Glomerular endothelial cell (primary cell): Measurements from ENCODE around the gene SLAMF8. TPM values are rescaled to one million over a fixed set of nuclear protein-coding genes. Genes with fewer than 3 reads are reported as not detected.

Experiments
- DNase-seq: peaks from one replicate; pipeline ENCODE4 v3.0.0-alpha.2; 2011; ENCODE audit warnings: low read depth, low spot score; ENCODE audit errors: extremely low read depth
- total RNA-seq: library from RNA; depleted of rRNA; stranded (reverse); fragments of >200 nt; gene quantifications from 2 replicates; pipeline ENCODE4 v1.2.3, GENCODE V29; 2015

The SLAMF8 gene
- total RNA-seq, 1 donor from 2014 or later: not detected

- no peak for DNase-seq
Observed at GRCh38 chr1:159845751-159846629, 19.3 kb downstream of the SLAMF8 start.

- no peak for DNase-seq
Observed at GRCh38 chr1:159847231-159847630, 20.6 kb downstream of the SLAMF8 start.

- no peak for DNase-seq
Observed at GRCh38 chr1:159848326-159848725, 21.7 kb downstream of the SLAMF8 start.

GRCh38 chr1:159849626-159850366 is 23.1 kb downstream of the SLAMF8 start:
- no peak for DNase-seq

GRCh38 chr1:159851407-159851806 is 24.7 kb downstream of the SLAMF8 start:
- no peak for DNase-seq

- no peak for DNase-seq
Observed at GRCh38 chr1:159853417-159854115, 26.9 kb downstream of the SLAMF8 start.

GRCh38 chr1:159854116-159854692 is 27.5 kb downstream of the SLAMF8 start:
- no peak for DNase-seq

GRCh38 chr1:159854693-159855192 is 28.1 kb downstream of the SLAMF8 start:
- DNase-seq: no peak

- no peak for DNase-seq
Observed at GRCh38 chr1:159855709-159856108, 29.0 kb downstream of the SLAMF8 start.

GRCh38 chr1:159856576-159856975 is 29.9 kb downstream of the SLAMF8 start:
- no peak for DNase-seq

- no peak for DNase-seq
Observed at GRCh38 chr1:159857889-159858288, 31.2 kb downstream of the SLAMF8 start.

GRCh38 chr1:159859767-159860322 is 33.2 kb downstream of the SLAMF8 start:
- DNase-seq: no peak

- DNase-seq: no peak
Observed at GRCh38 chr1:159860456-159860855, 33.8 kb downstream of the SLAMF8 start.

GRCh38 chr1:159861218-159861617 is 34.5 kb downstream of the SLAMF8 start:
- no peak for DNase-seq

GRCh38 chr1:159862031-159862430 is 35.4 kb downstream of the SLAMF8 start:
- no peak for DNase-seq

- DNase-seq: no peak
Observed at GRCh38 chr1:159862557-159862956, 35.9 kb downstream of the SLAMF8 start, which contains the start of gene VSIG8. Gene VSIG8, minus strand, starts transcription at chr1:159862657. Its CDS starts 136 bp downstream, at chr1:159862521.

- no peak for DNase-seq
Observed at GRCh38 chr1:159864262-159864661, 37.6 kb downstream of the SLAMF8 start.

GRCh38 chr1:159866066-159866465 is 39.4 kb downstream of the SLAMF8 start:
- DNase-seq: no peak

- DNase-seq: no peak
Observed at GRCh38 chr1:159866905-159867663, 40.4 kb downstream of the SLAMF8 start.

- DNase-seq: no peak
Observed at GRCh38 chr1:159867664-159868026, 41.0 kb downstream of the SLAMF8 start.
